ENCODE results near the gene LRRC36.

Gene LRRC36

GRCh38 chr16:67430977-67431774, 104.6 kb downstream of the LRRC36 start, which contains the start of gene HSD11B2:
HSD11B2 (plus strand) TSS chr16:67431121; CDS start chr16:67431249, 128 bp downstream.
- Mint-ChIP-seq H3K27ac (no peak within 1 kb of the TSS), H3K9me3 (no peaks in the 10 kb centered on the region), H3K27me3 (peaks cover 26% of the 10 kb centered on the region), H3K4me3 (peak within 1 kb of the TSS; percentile 87), H3K4me1 (peaks cover 25% of the 10 kb centered on the region), H3K36me3 (no peaks in the 10 kb centered on the region)
- peak; percentile 36 for ATAC-seq (ENCODE audit: low read depth)
- peak in 1 of 2 donors; percentile 30 for DNase-seq (ENCODE audit: low spot score in 2 of 2)

GRCh38 chr16:67431775-67432505, 105.3 kb downstream of the LRRC36 start:
- DNase-seq (ENCODE audit: low spot score in 2 of 2) (no peak), ATAC-seq (ENCODE audit: low read depth) (no peak)
- Mint-ChIP-seq H3K36me3 (peaks cover 2% of the 10 kb centered on the region), H3K27ac (no peak overlapping the region), H3K27me3 (peaks cover 20% of the 10 kb centered on the region), H3K4me3 (peak overlapping the region; percentile 47), H3K4me1 (peaks cover 27% of the 10 kb centered on the region), H3K9me3 (no peaks in the 10 kb centered on the region)

GRCh38 chr16:67432506-67432890, 105.9 kb downstream of the LRRC36 start:
- H3K4me3 Mint-ChIP-seq: no peak overlapping the region
- no peaks in the 10 kb centered on the region for H3K9me3 Mint-ChIP-seq
- H3K27ac Mint-ChIP-seq: no peak overlapping the region
- ATAC-seq (ENCODE audit: low read depth) (no peak), DNase-seq (ENCODE audit: low spot score in 2 of 2) (no peak)
- H3K27me3 Mint-ChIP-seq: peaks cover 17% of the 10 kb centered on the region
- H3K4me1 Mint-ChIP-seq: peaks cover 29% of the 10 kb centered on the region
- H3K36me3 Mint-ChIP-seq: peaks cover 4% of the 10 kb centered on the region

GRCh38 chr16:67433131-67433719, 106.6 kb downstream of the LRRC36 start:
- H3K27me3 Mint-ChIP-seq: peaks cover 15% of the 10 kb centered on the region
- no peak overlapping the region for H3K4me3 Mint-ChIP-seq
- ATAC-seq (ENCODE audit: low read depth) (no peak), DNase-seq (ENCODE audit: low spot score in 2 of 2) (no peak)
- peaks cover 33% of the 10 kb centered on the region for H3K4me1 Mint-ChIP-seq
- H3K27ac Mint-ChIP-seq: no peak overlapping the region
- H3K36me3 Mint-ChIP-seq: peaks cover 8% of the 10 kb centered on the region
- H3K9me3 Mint-ChIP-seq: no peaks in the 10 kb centered on the region
